AG20443 (cell line): ENCODE data around the gene KLRC2.
"Not testable (repeated sequence)": the region's sequence is repeated elsewhere in the genome, so short reads cannot be mapped to it uniquely, and the experiment has no call there.

Experiments
- DNase-seq: peaks from one replicate; pipeline ENCODE4 v3.0.0; 2012; ENCODE audit warnings: low spot score, mixed read lengths

Gene KLRC2

DNA sequence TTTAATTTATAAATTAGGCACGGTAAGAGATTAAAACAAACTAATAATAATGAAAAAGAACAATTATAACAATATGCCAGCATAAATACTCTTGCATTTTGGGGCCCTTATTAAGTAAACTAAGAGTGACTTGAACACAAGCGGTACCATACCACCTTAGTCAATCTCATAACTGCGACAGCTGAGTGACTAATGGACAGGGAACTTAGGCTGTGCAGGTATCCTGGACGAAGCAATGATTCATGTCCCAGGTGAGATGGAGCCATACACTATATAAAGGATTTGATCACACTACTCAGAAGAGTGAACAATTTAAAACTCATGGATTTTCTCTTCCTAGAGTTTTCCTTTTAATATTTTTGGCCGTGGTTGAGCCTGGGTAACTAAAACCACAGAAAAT lies 30.5 kb downstream of the KLRC2 start:
- no peak for DNase-seq

DNA sequence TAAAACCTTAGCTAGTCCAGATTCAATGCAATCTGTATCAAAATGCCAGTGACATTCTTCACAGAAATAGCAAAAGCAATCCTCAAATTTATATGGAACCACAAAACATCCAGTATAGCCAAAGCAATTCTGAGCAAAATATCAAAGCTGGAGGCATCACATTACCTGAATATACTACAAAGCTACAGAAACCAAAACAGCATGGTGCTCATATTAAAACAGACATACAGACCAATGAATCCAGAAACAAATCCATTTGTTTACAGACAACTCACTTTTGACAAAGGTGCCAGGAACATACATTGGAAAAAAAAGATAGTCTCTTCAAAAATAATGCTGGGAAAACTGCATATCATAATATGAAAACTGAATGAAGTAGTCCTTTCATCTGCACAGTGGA lies 31.0 kb downstream of the KLRC2 start:
- DNase-seq = no peak

DNA sequence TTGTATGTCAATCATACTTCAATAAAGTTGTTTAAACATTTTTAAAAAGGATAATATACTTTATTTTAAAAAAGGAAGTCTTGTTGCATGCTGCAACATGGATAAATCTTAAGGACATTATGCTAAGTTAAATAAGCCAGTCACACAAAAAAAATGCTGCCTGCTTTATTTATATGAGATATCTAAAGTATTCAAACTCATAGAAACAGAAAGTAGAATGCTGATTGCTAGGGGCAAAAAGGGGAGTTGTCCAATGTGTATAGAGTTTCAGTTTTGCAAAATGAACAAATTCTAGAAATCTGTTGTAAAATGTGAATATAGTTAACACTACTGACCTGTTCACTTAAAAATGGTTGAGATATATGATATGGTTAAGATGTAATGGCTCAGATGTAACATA lies 35.0 kb downstream of the KLRC2 start:
- DNase-seq = no peak

DNA sequence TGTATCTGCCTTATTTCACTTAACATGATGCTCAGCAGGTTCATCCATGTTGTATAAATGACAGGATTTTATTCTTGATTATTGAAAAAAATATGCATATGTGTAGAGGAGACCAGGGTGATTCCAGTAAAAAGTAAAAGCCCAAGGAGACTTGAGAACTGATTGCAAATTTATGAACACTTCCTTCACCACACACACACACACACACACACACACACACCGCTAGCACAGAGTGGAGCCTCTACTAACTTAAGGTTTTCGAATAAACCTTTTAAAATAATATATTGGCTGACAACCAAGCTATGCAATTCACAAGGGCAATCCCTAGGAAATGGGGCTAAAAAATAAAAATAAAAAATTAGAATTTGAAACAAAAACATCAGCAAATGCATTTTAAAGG lies 37.6 kb downstream of the KLRC2 start:
- DNase-seq = no peak

DNA sequence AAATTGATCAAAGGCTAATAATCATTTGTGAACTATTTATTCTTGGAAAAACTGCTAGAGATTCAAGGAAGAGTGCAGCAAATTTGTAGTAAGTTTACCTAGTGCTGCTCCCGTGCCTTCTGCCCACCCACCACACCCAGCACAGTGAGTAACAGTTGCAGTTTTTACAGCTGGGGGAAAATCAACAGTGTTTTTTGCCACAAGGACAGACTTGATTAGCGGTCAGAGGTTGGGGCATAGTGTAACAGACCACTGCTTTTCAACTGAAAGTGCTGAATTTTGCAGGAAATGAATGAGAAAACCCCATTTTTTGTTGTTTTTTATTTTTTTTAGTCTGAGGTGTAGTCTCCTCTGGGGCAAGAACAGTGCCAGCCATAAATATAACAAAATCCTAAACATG lies 38.5 kb downstream of the KLRC2 start:
- no peak for DNase-seq

DNA sequence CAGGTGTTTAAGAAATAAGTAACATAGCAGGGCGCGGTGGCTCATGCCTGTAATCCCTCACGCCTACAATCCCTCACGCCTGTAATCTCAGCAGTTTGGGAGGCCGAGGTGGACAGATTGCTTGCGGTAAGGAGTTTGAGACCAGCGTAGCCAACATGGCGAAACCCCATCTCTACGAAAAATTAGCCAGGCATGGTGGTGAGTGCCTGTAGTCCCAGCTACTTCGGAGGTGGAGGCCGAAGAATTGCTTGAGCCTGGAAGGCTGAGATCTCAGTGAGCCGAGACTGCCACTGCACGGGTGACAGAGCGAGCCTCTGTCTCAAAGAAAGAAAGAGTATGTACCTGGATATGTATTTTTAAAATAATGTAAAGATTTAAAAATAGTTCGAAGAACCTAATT lies 39.6 kb downstream of the KLRC2 start:
- DNase-seq = not testable (repeated sequence)

DNA sequence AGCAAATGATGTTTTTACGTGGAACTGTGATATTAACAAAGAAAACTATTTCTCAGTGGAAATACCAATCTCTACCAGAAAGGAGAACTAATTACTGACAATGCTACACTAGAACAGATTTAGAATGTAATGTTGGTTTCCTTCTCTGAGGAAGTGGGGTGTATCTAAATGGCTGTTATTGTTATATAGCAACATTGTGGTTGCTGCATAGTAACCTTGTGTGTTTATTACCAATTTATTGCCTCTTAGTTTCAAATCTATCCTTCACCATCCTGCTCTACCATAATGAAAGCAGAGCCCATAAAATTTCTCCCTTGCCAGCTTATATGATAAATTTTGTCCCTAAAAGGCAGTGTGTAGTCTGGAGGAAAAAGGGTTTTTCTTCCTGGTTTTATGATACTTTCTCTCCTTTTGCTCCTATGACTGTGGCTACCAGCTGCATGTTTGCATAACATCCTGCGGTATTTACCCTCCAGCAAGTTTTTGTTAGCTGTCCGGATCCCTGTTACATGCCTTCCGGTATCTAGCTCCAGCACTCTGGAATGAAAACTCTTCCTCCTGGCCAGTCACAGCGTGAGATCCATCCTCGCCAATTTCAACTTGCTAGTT lies 40.3 kb downstream of the KLRC2 start:
- peak; percentile 80 for DNase-seq

DNA sequence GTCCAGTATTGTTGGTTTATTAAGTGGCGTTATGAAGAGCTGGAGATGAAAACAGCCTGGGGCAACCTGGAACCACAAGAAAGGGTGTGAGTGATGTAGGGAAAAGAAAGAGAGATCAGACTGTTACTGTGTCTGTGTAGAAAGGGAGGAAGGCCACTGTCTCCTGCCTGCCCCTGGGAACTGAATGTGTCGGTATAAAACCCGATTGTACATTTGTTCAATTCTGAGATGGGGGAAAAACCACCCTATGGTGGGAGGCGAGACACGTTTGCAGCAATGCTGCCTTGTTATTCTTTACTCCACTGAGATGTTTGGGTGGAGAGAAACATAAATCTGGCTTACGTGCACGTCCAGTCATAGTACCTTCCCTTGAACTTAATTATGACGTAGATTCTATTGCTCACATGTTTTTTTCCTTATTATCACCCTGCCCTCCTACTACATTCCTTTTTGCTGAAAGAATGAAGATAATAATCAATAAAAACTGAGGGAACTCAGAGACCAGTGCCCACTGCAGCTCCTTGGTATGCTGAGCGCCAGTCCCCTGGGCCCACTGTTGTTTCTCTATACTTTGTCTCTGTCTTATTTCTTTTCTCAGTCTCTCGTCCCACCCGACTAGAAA lies 41.2 kb downstream of the KLRC2 start:
- not testable (repeated sequence) for DNase-seq

DNA sequence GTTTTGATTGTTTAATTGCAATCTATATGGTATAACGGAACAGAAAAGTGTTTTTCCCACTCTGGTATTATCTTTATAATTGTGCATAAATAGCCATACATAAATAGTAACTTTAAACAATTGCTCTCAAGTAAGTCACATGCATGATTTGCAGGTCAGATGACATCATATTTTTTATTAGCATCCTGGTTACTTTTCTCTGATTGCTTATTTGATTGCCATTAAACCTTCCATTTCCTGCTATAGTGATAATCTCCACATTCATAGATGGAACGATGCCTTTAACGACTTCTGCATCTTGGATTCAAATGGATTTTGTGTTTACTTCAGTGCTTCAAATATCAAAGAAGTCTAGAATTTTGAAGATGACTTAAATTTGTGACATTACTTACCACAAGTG lies 42.5 kb downstream of the KLRC2 start:
- no peak for DNase-seq

DNA sequence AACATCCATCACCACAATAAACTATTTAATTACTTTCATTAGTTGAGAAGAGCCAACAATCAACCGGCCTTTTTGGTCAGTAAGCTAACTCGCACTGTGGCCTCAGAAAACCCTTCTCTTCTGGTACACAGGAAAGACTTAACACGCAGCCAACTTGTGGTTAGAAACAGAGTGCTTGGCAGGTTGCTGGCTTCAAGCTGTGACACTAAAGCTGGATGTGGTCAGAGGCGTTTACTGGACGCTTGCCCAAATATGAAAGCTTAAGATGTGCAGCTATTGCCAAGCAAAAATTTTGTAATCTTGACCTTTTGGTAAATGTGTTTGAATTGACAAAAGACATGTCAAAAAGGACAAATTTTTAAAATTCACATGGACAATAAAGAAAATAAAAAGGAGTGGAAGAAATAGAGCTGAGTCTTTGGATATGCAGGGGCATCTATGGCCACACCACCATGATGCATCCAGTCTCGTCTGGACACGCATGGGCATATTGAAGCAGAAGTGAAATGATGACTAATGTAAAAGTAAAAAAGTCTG lies 43.3 kb downstream of the KLRC2 start:
- peak; percentile 83 for DNase-seq

DNA sequence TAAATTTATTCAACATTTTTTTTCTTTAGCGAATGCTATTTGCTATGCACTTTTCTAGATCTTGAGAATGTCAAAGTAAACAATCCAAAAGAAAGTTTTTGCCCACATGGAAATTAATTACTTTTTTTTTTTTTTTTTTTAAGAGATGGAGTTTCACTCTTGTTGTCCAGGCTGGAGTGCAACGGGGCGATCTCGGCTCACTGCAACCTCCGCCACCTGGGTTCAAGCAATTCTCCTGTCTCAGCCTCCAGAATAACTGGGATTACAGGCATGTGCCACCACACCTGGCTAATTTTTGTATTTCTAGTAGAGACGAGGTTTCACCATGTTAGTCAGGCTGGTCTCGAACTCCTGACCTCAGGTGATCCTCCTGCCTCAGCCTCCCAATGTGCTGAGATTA lies 44.8 kb downstream of the KLRC2 start:
- DNase-seq = not testable (repeated sequence)

DNA sequence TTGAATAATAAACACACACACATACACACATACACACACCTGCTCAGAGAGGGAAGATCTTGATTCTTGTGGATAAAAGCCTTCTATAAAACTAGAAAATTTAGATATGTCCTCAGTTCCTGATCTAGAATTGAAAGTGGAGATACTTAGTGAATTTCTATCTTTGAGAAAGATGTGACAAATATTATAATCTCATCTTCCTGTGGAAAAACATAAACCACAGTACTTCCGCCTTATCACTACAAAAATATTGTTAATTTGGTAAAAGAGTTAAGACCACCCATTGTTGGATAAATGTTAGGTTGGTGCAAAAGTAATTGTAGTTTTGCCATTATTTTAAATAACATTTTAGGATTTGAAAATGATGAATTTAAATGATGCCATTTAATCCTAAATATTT lies 45.9 kb downstream of the KLRC2 start, which contains the start of gene KLRK1:
KLRK1 (minus strand) TSS at position 138 of the 400 bp plus-strand sequence. CDS start 1,231 bp downstream, outside the sequence.
- DNase-seq = no peak

DNA sequence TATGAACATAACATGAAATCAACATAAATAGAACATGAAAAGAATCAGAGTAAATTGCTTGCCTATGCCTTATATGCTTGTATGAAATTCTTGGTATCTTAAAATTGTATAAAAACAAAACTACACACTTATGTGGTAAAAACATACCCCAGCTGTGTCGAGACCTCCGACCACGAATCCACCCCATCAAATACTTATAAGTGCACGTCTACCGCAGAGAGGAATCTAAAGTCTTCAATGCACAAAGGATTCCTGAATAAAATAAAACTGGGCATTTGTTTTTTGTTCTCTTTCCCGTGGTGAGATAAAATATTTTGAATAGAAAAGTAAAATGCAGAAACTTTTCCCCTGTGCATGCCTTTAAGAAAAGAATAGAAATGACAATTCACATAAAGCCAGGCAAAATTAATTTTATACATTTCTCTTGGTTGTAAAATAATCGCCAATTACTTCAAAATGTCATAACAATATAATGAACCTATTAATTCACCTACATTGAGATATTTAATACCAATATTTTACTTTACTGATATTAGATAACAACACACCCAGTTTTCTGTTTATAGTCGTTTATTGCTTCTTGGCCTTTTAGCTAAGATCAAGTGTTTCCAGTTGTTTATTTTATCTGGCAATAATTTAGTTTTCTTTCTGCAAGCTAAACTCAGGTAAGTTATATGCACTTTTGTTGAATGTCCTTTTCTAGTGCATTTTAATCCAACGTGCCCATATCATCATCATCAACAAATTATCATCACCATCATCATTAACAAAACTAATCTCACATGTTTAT lies 47.0 kb downstream of the KLRC2 start:
- DNase-seq = no peak

DNA sequence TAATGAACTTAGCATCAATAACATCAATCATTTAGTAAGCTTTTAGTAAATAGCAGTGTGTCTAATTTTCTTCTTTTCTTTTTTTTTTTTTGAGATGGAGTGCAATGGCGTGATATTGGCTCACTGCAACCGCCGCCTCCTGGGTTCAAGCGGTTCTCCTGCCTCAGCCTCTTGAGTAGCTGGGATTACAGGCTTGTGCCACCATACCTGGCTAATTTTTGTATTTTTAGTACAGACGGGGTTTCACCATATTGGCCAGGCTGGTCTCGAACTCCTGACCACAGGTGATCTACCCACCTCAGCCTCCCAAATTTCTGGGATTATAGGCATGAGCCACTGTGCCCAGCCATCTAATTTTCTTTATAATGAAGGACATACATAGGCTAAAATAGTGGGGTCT lies 48.3 kb downstream of the KLRC2 start:
- not testable (repeated sequence) for DNase-seq

DNA sequence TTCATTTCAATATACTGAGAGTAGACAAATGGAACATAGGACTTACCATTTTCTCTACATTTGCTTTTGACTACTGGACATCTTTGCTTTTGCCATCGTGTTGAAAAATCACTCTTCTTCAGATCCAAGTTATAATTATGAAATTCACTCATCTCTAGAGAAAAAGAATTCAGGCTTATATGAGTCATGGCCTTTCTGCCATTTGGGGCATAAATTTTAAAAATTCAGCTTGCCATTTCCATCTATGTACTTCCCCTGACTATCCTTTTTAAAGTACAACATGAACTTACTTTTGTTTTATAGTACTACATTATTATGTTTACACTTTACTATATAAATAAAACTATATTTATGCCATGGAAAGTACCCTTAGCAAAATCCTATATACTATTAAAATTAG lies 49.0 kb downstream of the KLRC2 start:
- DNase-seq = no peak

DNA sequence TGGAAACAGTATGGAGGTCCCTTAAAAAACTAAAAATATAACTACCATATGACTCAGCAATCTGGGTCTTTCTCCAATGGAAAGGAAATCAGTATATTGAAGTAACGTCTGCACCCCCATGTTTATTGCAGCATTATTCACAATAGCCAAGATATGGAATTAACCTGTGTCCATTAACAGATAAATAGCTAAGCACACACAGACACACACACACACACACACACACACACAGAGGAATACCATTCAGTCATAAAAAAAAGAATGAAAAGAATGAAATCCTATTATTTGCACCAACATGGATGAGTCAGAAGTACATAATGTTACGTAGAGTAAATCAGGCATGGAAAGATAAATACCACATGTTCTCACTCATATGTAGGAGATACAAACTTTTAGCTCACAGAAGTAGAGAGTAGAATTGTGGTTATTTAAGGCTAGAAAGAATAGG lies 50.6 kb downstream of the KLRC2 start:
- no peak for DNase-seq

DNA sequence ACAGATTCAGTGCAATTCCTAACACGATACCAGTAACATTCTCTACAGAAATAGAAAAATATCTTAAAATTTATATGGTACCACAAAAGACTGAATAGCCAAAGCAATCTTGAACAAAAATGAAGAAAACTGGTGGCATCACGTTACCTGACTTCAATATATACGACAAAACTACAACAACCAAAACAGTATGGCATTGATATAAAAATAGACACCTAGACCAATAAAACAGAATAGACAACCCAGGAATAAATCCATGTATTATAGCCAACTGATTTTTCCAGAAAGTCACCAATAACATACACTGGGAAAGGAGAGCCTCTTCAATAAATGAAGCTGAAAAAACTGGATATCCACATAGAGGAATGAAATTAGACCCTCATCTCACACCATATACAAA lies 51.6 kb downstream of the KLRC2 start:
- DNase-seq = no peak

DNA sequence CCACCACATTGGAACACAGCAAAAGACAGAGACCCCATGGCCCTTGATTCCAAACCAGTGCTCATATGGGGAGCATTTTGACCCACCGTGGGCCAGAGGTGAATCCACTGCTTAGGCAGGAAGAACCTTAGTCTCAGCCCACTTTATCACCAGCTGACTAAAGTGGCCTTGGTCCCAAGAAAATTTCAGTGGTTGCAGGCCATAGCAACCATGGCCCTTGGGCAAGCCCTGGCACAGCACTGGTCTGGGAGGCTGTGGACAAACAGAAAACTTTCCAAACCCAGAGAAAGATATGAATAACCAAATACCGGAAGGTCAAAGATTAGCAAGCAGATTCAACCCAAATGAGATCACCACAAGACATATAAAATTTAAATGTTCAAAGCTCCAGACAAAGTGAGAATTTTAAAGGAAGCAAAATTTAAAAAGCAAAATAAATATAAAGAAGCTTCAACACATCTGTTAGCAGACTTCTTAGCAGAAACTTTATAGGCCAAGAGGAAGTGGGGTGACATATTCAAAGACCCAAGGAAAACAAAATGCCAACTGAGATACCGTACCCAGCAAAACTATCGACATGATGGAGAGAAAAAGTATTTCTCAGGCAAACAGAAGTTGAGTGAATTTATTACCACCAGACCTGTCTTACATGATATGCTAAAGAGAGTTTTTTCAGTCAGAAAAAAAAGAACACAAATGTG lies 53.7 kb downstream of the KLRC2 start:
- DNase-seq = no peak
